Measurements from ENCODE around the gene CHMP1A.

CHMP1A gene

GRCh38 chr16:89661215-89661614 lies 3.7 kb upstream of the CHMP1A start:
- no peak for DNase-seq (ENCODE audit: low read depth)
- TF ChIP-seq, protein P1, sequence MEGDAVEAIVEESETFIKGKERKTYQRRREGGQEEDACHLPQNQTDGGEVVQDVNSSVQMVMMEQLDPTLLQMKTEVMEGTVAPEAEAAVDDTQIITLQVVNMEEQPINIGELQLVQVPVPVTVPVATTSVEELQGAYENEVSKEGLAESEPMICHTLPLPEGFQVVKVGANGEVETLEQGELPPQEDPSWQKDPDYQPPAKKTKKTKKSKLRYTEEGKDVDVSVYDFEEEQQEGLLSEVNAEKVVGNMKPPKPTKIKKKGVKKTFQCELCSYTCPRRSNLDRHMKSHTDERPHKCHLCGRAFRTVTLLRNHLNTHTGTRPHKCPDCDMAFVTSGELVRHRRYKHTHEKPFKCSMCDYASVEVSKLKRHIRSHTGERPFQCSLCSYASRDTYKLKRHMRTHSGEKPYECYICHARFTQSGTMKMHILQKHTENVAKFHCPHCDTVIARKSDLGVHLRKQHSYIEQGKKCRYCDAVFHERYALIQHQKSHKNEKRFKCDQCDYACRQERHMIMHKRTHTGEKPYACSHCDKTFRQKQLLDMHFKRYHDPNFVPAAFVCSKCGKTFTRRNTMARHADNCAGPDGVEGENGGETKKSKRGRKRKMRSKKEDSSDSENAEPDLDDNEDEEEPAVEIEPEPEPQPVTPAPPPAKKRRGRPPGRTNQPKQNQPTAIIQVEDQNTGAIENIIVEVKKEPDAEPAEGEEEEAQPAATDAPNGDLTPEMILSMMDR (conservative IDR thresholded peaks at IDR 0.05; ENCODE audit: low read length) = no peak
- H3K4me3 ChIP-seq (ENCODE audit: low read length) = no peak overlapping the region

- TF ChIP-seq, protein P1 (conservative IDR thresholded peaks at IDR 0.05; ENCODE audit: low read length) = no peak
- no peak overlapping the region for H3K4me3 ChIP-seq (ENCODE audit: low read length)
- no peak for DNase-seq (ENCODE audit: low read depth)
Observed at GRCh38 chr16:89660146-89660545, 2.6 kb upstream of the CHMP1A start.

DNA sequence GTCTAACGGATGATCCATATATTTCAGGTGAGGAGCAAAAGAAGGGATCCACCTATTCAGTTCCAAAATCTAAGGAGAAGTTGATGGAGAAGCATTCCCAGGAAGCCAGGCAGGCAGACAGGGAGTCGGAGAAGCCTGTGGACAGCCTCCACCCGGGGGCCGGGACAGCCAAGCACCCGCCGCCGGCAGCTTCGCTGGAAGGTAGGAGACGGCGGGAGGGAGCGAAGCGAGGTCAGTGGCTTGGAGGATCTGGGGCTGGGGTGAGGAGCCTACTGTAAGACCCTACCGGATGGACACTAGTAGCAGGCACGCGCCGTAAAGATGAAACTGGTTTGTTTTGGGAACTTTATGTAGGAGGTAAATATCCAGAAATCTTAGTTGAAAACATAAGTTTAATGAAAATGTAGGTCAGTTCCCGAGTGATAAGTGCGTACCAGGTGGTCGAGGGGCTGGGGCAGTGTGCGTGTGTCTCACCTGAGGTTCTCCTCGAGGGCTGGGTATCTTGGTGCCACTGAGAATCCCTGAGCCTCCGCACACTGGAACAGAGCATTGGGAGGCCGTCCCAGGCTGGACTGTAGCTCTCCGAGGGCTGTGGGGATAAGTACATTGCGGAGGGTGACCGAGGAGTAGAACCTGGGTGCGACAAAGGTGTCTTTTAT lies 842 bp upstream of the CHMP1A start:
- DNase-seq (ENCODE audit: low read depth) = no peak
- peak overlapping the region; percentile 95 for H3K4me3 ChIP-seq (ENCODE audit: low read length)
- TF ChIP-seq, protein P1 (conservative IDR thresholded peaks at IDR 0.05; ENCODE audit: low read length) = no peak

DNA sequence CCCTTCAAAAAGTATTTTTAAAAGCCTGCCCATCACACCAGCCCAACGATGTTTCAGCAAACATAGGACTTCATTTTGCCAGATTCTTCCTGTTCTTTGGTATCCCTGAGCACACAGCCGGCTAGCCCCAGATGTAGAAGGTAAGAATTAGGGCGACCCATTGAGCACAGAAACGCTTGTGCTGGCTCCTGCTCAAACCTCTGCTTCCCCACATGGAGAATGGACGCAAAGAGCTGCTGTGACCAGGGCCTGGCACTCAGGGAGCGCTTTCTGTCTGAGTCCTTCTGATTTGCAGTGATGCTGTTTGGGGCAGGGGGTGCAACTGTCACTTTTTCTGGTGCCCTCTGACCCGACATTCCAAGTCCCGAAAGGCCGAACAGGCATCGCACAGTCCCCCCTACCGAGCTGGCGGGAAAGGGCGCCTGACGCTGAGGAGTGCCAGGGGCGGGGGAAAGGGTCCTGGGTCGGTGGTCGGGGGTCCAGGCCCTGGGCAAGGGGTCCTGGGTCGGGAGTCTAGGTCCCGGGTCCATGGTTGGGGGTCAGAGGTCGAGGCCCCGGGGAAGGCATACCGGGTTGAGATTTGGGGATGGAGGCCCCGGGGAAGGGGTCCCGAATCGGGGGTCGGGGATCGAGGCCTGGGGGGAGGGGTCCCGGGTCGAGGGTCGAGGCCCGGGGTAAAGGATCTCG lies 930 bp downstream of the CHMP1A start:
- TF ChIP-seq, protein P1 (conservative IDR thresholded peaks at IDR 0.05; ENCODE audit: low read length) = no peak
- H3K4me3 ChIP-seq (ENCODE audit: low read length) = peak overlapping the region; percentile 95
- DNase-seq (ENCODE audit: low read depth) = no peak

GRCh38 chr16:89655062-89655643 lies 2.4 kb downstream of the CHMP1A start:
- no peak overlapping the region for H3K4me3 ChIP-seq (ENCODE audit: low read length)
- TF ChIP-seq, protein P1 (conservative IDR thresholded peaks at IDR 0.05; ENCODE audit: low read length) = no peak
- DNase-seq (ENCODE audit: low read depth) = no peak

DNA sequence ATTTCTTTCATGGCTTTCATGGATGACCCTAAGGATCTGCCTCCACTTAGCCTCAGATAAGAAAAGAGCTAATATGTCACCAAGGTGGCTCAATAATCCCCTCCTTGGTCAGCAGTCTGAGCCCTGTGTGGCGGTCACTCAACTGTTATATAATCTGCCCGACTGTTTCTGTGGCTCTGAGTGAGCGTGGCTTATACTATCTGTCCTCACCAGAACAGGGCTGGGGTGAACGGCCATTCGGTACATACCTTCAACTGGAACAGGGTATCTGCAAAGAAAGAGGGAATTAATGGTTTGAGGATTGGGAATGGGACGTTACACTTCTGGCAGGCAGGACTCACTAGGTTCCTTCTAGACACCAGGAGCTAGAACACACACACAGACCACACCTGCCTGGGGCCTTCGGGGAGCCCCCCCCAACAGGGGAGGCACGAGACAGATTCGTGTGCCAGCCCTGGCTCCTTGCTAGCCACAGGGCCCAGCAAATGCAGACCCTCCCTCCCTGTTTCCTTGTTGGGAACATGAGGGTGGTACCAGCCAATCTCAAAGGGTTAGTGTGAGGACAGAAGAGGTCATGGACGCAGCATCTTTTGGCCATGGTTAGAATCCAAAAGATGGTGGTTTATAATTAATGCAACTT lies 3.7 kb downstream of the CHMP1A start:
- H3K4me3 ChIP-seq (ENCODE audit: low read length) = no peak overlapping the region
- TF ChIP-seq, protein P1 (conservative IDR thresholded peaks at IDR 0.05; ENCODE audit: low read length) = no peak
- no peak for DNase-seq (ENCODE audit: low read depth)

Measured in AG10803 (cell line).